HepG2 (cell line): ENCODE data around the gene CLIC4. TPM values are rescaled to one million over a fixed set of nuclear protein-coding genes. Genes with fewer than 3 reads are reported as not detected.

Source experiments
- FOXM1 ChIP-seq: sonication (generic); formaldehyde crosslinking; IDR thresholded peaks from 2 replicates; pipeline ENCODE4 v1.5.0; 2020; ENCODE audit warnings: missing genetic modification reagents
- HNRNPH1 ChIP-seq: fragments of 200-400 bp; formaldehyde crosslinking; optimal IDR thresholded peaks from 2 replicates; pipeline ENCODE3; 2017; ENCODE audit warnings: mild to moderate bottlenecking, low read depth, low read length
- HOXA5 ChIP-seq: sonication (generic); formaldehyde crosslinking; IDR thresholded peaks from 2 replicates; pipeline ENCODE4 v1.4.0; 2020; ENCODE audit warnings: missing genetic modification reagents
- RARG ChIP-seq: sonication (generic); formaldehyde crosslinking; IDR thresholded peaks from 2 replicates; pipeline ENCODE4 v1.4.0; 2020; ENCODE audit warnings: low read depth, mild to moderate bottlenecking, missing genetic modification reagents
- RXRA ChIP-seq: sonication (generic); formaldehyde crosslinking; IDR thresholded peaks from 2 replicates; pipeline ENCODE4 v1.5.1; 2020; ENCODE audit warnings: missing genetic modification reagents
- TP53 ChIP-seq: sonication (generic); formaldehyde crosslinking; conservative IDR thresholded peaks from 2 replicates; pipeline ENCODE4 v1.4.0; 2020; ENCODE audit warnings: missing genetic modification reagents
- ZNF121 ChIP-seq: sonication (generic); formaldehyde crosslinking; IDR thresholded peaks from 2 replicates; pipeline ENCODE4 v1.5.0; 2020; ENCODE audit warnings: mild to moderate bottlenecking, missing genetic modification reagents
- ZNF232 ChIP-seq: sonication (generic); formaldehyde crosslinking; IDR thresholded peaks from 2 replicates; pipeline ENCODE4 v1.4.0; 2020; ENCODE audit warnings: missing genetic modification reagents, borderline replicate concordance
- ZNF367 ChIP-seq: sonication (generic); formaldehyde crosslinking; IDR thresholded peaks from 2 replicates; pipeline ENCODE4 v1.4.0; 2020; ENCODE audit warnings: missing genetic modification reagents, borderline replicate concordance
- ZNF777 ChIP-seq: sonication (generic); formaldehyde crosslinking; IDR thresholded peaks from 2 replicates; pipeline ENCODE4 v1.4.0; 2020; ENCODE audit warnings: missing genetic modification reagents
- polyA plus RNA-seq, 8 experiments: library from polyadenylated mRNA; depleted of rRNA in 3 of 8; stranded (reverse) in 7 of 8; unstranded in 1 of 8; fragments of >200 nt; fragmentation: Illumina TruSeq in 4 of 8; extraction: Trizol in 4 of 8; gene quantifications; 2 replicates each; pipeline versions ENCODE4 v1.2.1 to v1.2.3, GENCODE V29; 2011 to 2016; ENCODE audit warnings: low read depth in 4 of 8, missing spikeins in 1 of 8, mixed read lengths in 1 of 8; ENCODE audit not compliant: insufficient read depth in 1 of 8
- total RNA-seq, 5 experiments: library from RNA; depleted of rRNA; stranded (reverse); fragments of >200 nt; fragmentation: Illumina TruSeq; extraction: Trizol; gene quantifications; 2 replicates each; pipeline ENCODE4 v1.2.3, GENCODE V29; 2016; ENCODE audit warnings: low read depth in 1 of 5
- TF ChIP-seq, protein P1 (sequence below): sonication (generic); formaldehyde crosslinking; IDR thresholded peaks from 2 replicates; pipeline ENCODE4 v1.4.0; 2020; ENCODE audit warnings: missing genetic modification reagents
- TF ChIP-seq, protein P2 (sequence below): sonication (generic); formaldehyde crosslinking; IDR thresholded peaks from 2 replicates; pipeline ENCODE4 v1.8.1; 2023; ENCODE audit warnings: mild to moderate bottlenecking, missing genetic modification reagents, borderline replicate concordance
- TF ChIP-seq, protein P3 (sequence below), 2 experiments: fragments of 450-650 bp in 1 of 2; sonication (generic) in 1 of 2; formaldehyde crosslinking; IDR thresholded peaks; 2 replicates each; pipeline versions ENCODE4 v1.5.0 to v1.8.0; 2020 to 2022; ENCODE audit warnings: mild to moderate bottlenecking in 1 of 2, missing genetic modification reagents in 1 of 2
- TF ChIP-seq, protein P4 (sequence below), 2 experiments: sonication (generic) in 1 of 2; formaldehyde crosslinking in 1 of 2; IDR thresholded peaks; 2 replicates each; pipeline versions ENCODE4 v1.6.1 to v1.9.0; 2014 to 2022; ENCODE audit warnings: antibody characterized with exemption in 1 of 2, borderline replicate concordance in 1 of 2, inconsistent platforms in 1 of 2, low read depth in 1 of 2, missing genetic modification reagents in 1 of 2
- TF ChIP-seq, protein P5 (sequence below): sonication (generic); formaldehyde crosslinking; conservative IDR thresholded peaks from 2 replicates; pipeline ENCODE4 v1.8.0; 2022; ENCODE audit warnings: mild to moderate bottlenecking, moderate library complexity, missing genetic modification reagents
- TF ChIP-seq, protein P6 (sequence below): sonication (generic); formaldehyde crosslinking; IDR thresholded peaks from 2 replicates; pipeline ENCODE4 v1.4.0; 2020; ENCODE audit warnings: missing genetic modification reagents, borderline replicate concordance

Gene CLIC4
- total and polyA plus RNA-seq, 2 of the 13 experiments (the other 11 are each of a cell fraction or from before 2014, with no cell fraction given): 23.3 to 77.4 TPM

DNA sequence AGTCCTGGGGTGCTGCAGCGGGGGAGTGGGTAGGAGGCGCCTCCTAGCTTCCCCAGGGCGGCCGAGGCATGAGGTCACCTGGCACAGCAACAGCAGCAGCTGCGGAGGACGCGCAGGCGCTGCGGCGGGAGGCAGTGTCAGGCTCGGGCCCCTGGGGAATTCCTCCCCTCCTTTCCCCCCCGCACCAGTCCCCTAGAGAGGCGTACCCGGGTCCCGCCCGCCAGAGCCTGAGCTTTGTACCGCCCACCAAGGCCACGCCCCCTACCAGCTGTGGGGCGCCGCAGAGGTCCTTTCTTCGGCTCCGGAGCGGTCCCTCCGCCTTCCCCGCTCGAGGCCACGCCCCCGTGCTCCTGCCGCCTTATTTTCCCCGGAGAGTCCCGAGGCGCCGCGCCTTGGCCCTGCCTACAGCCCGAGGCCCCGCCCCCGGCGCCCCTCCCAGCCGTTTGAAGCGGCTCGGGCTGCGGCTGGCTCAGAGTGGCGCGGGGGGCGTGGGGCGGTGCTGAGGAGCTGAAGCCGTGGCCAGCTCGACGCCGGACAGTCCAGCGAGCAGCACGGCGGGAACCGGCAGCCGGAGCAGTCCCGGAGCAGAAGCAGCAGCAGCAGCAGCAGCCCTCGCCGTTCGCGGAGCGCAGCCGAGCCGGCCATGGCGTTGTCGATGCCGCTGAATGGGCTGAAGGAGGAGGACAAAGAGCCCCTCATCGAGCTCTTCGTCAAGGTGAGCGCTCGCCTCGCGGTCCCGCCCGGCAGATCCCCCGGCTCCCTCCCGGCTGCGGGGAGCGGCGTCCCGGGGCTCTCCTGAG lies at the start of gene CLIC4 (continued):
- TF ChIP-seq TP53 (CRISPR knock-in tag) (peak; percentile 3; the same call in 1 of the 2 replicates), FOXM1 (CRISPR knock-in tag) (no peak), ZNF367 (CRISPR knock-in tag) (peak; percentile 54; the same call in 1 of the 2 replicates), HNRNPH1 (peak; percentile 83), ZNF777 (CRISPR knock-in tag) (peak; percentile 83), ZNF232 (CRISPR knock-in tag) (0 out of 2 replicates have a peak, but pooled peaks have one; percentile 65), ZNF121 (CRISPR knock-in tag) (peak; percentile 75; the same call in 1 of the 2 replicates), RARG (CRISPR knock-in tag) (no peak), RXRA (CRISPR knock-in tag) (peak; percentile 69; the same call in 1 of the 2 replicates), HOXA5 (peak; percentile 66; the same call in 1 of the 2 replicates)
- TF ChIP-seq, protein P1, sequence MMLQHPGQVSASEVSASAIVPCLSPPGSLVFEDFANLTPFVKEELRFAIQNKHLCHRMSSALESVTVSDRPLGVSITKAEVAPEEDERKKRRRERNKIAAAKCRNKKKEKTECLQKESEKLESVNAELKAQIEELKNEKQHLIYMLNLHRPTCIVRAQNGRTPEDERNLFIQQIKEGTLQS (CRISPR knock-in tag): peak; percentile 52
- TF ChIP-seq, protein P2, sequence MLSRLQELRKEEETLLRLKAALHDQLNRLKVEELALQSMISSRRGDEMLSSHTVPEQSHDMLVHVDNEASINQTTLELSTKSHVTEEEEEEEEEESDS: no peak
- TF ChIP-seq, protein P3, sequence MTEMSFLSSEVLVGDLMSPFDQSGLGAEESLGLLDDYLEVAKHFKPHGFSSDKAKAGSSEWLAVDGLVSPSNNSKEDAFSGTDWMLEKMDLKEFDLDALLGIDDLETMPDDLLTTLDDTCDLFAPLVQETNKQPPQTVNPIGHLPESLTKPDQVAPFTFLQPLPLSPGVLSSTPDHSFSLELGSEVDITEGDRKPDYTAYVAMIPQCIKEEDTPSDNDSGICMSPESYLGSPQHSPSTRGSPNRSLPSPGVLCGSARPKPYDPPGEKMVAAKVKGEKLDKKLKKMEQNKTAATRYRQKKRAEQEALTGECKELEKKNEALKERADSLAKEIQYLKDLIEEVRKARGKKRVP (CRISPR knock-in tag; IDR thresholded peaks at IDR 0.05): no peak; a peak in 1 of 4 replicates
- TF ChIP-seq, protein P4, sequence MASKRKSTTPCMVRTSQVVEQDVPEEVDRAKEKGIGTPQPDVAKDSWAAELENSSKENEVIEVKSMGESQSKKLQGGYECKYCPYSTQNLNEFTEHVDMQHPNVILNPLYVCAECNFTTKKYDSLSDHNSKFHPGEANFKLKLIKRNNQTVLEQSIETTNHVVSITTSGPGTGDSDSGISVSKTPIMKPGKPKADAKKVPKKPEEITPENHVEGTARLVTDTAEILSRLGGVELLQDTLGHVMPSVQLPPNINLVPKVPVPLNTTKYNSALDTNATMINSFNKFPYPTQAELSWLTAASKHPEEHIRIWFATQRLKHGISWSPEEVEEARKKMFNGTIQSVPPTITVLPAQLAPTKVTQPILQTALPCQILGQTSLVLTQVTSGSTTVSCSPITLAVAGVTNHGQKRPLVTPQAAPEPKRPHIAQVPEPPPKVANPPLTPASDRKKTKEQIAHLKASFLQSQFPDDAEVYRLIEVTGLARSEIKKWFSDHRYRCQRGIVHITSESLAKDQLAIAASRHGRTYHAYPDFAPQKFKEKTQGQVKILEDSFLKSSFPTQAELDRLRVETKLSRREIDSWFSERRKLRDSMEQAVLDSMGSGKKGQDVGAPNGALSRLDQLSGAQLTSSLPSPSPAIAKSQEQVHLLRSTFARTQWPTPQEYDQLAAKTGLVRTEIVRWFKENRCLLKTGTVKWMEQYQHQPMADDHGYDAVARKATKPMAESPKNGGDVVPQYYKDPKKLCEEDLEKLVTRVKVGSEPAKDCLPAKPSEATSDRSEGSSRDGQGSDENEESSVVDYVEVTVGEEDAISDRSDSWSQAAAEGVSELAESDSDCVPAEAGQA (IDR thresholded peaks at IDR 0.05; ENCODE audit: low read depth): no peak
- TF ChIP-seq, protein P4 (CRISPR knock-in tag; IDR thresholded peaks at IDR 0.05; ENCODE audit: borderline replicate concordance): no peak
- TF ChIP-seq, protein P5, sequence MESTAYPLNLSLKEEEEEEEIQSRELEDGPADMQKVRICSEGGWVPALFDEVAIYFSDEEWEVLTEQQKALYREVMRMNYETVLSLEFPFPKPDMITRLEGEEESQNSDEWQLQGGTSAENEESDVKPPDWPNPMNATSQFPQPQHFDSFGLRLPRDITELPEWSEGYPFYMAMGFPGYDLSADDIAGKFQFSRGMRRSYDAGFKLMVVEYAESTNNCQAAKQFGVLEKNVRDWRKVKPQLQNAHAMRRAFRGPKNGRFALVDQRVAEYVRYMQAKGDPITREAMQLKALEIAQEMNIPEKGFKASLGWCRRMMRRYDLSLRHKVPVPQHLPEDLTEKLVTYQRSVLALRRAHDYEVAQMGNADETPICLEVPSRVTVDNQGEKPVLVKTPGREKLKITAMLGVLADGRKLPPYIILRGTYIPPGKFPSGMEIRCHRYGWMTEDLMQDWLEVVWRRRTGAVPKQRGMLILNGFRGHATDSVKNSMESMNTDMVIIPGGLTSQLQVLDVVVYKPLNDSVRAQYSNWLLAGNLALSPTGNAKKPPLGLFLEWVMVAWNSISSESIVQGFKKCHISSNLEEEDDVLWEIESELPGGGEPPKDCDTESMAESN (CRISPR knock-in tag): peak; percentile 85
- TF ChIP-seq, protein P6, sequence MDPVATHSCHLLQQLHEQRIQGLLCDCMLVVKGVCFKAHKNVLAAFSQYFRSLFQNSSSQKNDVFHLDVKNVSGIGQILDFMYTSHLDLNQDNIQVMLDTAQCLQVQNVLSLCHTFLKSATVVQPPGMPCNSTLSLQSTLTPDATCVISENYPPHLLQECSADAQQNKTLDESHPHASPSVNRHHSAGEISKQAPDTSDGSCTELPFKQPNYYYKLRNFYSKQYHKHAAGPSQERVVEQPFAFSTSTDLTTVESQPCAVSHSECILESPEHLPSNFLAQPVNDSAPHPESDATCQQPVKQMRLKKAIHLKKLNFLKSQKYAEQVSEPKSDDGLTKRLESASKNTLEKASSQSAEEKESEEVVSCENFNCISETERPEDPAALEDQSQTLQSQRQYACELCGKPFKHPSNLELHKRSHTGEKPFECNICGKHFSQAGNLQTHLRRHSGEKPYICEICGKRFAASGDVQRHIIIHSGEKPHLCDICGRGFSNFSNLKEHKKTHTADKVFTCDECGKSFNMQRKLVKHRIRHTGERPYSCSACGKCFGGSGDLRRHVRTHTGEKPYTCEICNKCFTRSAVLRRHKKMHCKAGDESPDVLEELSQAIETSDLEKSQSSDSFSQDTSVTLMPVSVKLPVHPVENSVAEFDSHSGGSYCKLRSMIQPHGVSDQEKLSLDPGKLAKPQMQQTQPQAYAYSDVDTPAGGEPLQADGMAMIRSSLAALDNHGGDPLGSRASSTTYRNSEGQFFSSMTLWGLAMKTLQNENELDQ (CRISPR knock-in tag): 0 out of 2 replicates have a peak, but pooled peaks have one; percentile 21
